Measurements from ENCODE around the gene CTSZ.

DNA sequence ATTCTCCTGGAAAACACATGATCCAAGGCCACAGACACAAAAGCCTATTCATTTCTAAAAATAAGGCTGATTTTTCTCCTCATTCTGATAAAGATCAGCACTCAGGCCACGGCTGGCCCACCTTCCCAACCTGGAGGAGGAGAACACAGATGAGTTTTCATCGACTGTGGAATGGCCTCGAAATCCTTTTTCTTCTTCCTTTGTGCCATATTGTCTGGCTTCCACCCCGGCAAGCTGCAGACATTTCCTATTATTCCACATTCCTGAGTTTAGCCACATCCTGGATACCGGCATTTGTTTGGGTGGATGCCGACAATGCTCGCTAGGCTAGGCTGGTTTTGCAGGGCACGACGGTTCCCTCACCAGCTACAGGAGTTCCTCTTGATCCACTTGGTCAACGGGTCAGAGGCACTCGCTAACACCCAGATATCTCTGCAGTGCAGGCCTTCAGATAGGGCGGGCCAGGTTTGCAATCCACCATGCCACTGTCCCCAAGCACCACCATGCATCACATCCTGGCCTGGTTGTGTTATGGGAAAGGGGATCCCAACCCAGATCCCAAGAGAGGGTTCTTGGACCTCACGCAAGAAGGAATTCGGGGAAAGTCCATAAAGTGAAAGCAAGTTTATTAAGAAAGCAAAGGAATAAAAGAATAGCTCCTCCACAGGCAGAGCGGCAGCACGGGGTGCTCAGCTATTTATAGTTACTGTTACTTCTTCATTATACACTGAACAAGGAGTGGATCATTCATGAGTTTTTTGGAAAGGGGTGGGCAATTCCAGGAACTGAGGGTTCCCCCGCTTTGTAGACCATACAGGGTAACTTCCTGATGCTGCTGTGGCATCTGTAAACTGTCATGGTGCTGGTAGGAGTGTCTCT lies 4.2 kb upstream of the CTSZ start:
- no peak for TF ChIP-seq OSR1 (CRISPR knock-in tag; IDR thresholded peaks at IDR 0.05)
- no peak for TF ChIP-seq ZNF70 (CRISPR knock-in tag; IDR thresholded peaks at IDR 0.05)
- TF ChIP-seq, protein P1, sequence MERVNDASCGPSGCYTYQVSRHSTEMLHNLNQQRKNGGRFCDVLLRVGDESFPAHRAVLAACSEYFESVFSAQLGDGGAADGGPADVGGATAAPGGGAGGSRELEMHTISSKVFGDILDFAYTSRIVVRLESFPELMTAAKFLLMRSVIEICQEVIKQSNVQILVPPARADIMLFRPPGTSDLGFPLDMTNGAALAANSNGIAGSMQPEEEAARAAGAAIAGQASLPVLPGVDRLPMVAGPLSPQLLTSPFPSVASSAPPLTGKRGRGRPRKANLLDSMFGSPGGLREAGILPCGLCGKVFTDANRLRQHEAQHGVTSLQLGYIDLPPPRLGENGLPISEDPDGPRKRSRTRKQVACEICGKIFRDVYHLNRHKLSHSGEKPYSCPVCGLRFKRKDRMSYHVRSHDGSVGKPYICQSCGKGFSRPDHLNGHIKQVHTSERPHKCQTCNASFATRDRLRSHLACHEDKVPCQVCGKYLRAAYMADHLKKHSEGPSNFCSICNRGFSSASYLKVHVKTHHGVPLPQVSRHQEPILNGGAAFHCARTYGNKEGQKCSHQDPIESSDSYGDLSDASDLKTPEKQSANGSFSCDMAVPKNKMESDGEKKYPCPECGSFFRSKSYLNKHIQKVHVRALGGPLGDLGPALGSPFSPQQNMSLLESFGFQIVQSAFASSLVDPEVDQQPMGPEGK (CRISPR knock-in tag; IDR thresholded peaks at IDR 0.05; ENCODE audit: borderline replicate concordance), result no peak
- no peak for TF ChIP-seq BACH2 (CRISPR knock-in tag; IDR thresholded peaks at IDR 0.05; ENCODE audit: borderline replicate concordance)

Measured in SK-N-SH treated with all-trans-retinoic acid at 6 μM for 48 hours (cell line).